Keratinocyte (primary cell): ENCODE data around the gene A2ML1. TPM values are rescaled to one million over a fixed set of nuclear protein-coding genes. Genes with fewer than 3 reads are reported as not detected.

ENCODE experiments used
- DNase-seq: peaks from one replicate; pipeline ENCODE4 v3.0.0-alpha.2; 2011; ENCODE audit warnings: low read depth, missing footprints, low spot score
- FAIRE-seq: peaks from 2 replicates; lab custom pipeline; 2011; peaks lifted over from hg19 to GRCh38; lab: Jason Lieb, UNC
- H2AFZ ChIP-seq: 2 replicates; pipeline ENCODE4 v1.6.0; 2012; ENCODE audit warnings: low read length, control low read depth, inconsistent platforms; ENCODE audit not compliant: control insufficient read depth
- H3K27ac ChIP-seq: 2 replicates; pipeline ENCODE4 v1.5.1; 2011; ENCODE audit warnings: low read length; ENCODE audit not compliant: control insufficient read depth, insufficient read depth
- H3K27me3 ChIP-seq: 3 replicates; pipeline ENCODE4 v1.6.0; 2011; ENCODE audit warnings: low read length; ENCODE audit not compliant: control insufficient read depth, insufficient read depth; ENCODE audit errors: extremely low read depth
- H3K36me3 ChIP-seq, 2 experiments: 2 replicates in 1 of 2; 3 replicates in 1 of 2; pipeline ENCODE4 v1.5.1; 2011; ENCODE audit warnings: low read length in 2 of 2, mild to moderate bottlenecking in 1 of 2; ENCODE audit not compliant: control insufficient read depth in 2 of 2, insufficient read depth in 2 of 2; ENCODE audit errors: extremely low read depth in 1 of 2
- H3K4me1 ChIP-seq: 3 replicates; pipeline ENCODE4 v1.5.1; 2011; ENCODE audit warnings: low read length; ENCODE audit not compliant: control insufficient read depth, insufficient read depth; ENCODE audit errors: extremely low read depth
- H3K4me2 ChIP-seq: 3 replicates; pipeline ENCODE4 v1.6.0; 2011; ENCODE audit warnings: low read depth, low read length; ENCODE audit not compliant: control insufficient read depth, insufficient read depth; ENCODE audit errors: extremely low read depth
- H3K4me3 ChIP-seq, 3 experiments: fragments of 200-600 bp in 1 of 3; sonication (generic) in 1 of 3; 2 replicates in 2 of 3; 3 replicates in 1 of 3; pipeline ENCODE4 v1.5.1; 2011 to 2016; ENCODE audit warnings: low read length in 3 of 3, mild to moderate bottlenecking in 3 of 3, control low read depth in 2 of 3, inconsistent platforms in 1 of 3, low read depth in 1 of 3, mixed read lengths in 1 of 3, mixed run types in 1 of 3, moderate library complexity in 1 of 3; ENCODE audit not compliant: control insufficient read depth in 2 of 3, insufficient read depth in 2 of 3; ENCODE audit errors: extremely low read depth in 1 of 3
- H3K79me2 ChIP-seq: 2 replicates; pipeline ENCODE4 v1.6.0; 2012; ENCODE audit warnings: low read length; ENCODE audit not compliant: control insufficient read depth, insufficient read depth
- H3K9ac ChIP-seq: 3 replicates; pipeline ENCODE4 v1.6.0; 2011; ENCODE audit warnings: low read length; ENCODE audit not compliant: control insufficient read depth, insufficient read depth; ENCODE audit errors: extremely low read depth
- H3K9me1 ChIP-seq: 3 replicates; pipeline ENCODE4 v1.6.0; 2011; ENCODE audit warnings: low read length; ENCODE audit not compliant: control insufficient read depth, insufficient read depth; ENCODE audit errors: extremely low read depth
- H3K9me3 ChIP-seq: 2 replicates; pipeline ENCODE4 v1.5.1; 2012; ENCODE audit warnings: low read depth, low read length; ENCODE audit not compliant: control insufficient read depth
- H4K20me1 ChIP-seq: 3 replicates; pipeline ENCODE4 v1.6.0; 2011; ENCODE audit warnings: low read length; ENCODE audit not compliant: control insufficient read depth, insufficient read depth; ENCODE audit errors: extremely low read depth
- EZH2 ChIP-seq: IDR thresholded peaks from one replicate; pipeline ENCODE4 v1.6.1; 2012; ENCODE audit warnings: inconsistent platforms, mild to moderate bottlenecking, low read length, moderate library complexity
- dilution Hi-C: fragments of 300-500 bp; cut with MboI; formaldehyde crosslinking; loops from one replicate; pipeline ENCODE4 v1.7.0; 2020; ENCODE audit warnings: low sequenced_read_pairs; ENCODE audit not compliant: extremely low pct_ligation_motif_present
- polyA plus RNA-seq, 5 experiments: library from polyadenylated mRNA; depleted of rRNA in 3 of 5; stranded (reverse) in 3 of 5; stranded (forward) in 1 of 5; unstranded in 1 of 5; fragments of >200 nt; gene quantifications; 1 replicate in 1 of 5; 2 replicates in 3 of 5; 3 replicates in 1 of 5; pipeline versions ENCODE4 v1.2.1 to v1.2.3, GENCODE V29; 2011 to 2012; ENCODE audit warnings: missing spikeins in 2 of 5, low read depth in 1 of 5, low replicate concordance in 1 of 5
- TF ChIP-seq, protein P1 (sequence below), 3 experiments: IDR thresholded peaks in 1 of 3; conservative IDR thresholded peaks in 1 of 3; optimal IDR thresholded peaks in 1 of 3; 2 replicates in 2 of 3; 3 replicates in 1 of 3; pipeline versions ENCODE3 to v1.5.1; 2011; ENCODE audit warnings: low read length in 3 of 3, mild to moderate bottlenecking in 3 of 3, moderate library complexity in 2 of 3, control low read depth in 1 of 3, inconsistent platforms in 1 of 3; ENCODE audit not compliant: insufficient read depth in 2 of 3; ENCODE audit errors: extremely low read depth in 1 of 3

A2ML1 gene
- polyA plus RNA-seq, 1 donor (not counting 4 experiments of a cell fraction or from before 2014, with no cell fraction given), result 81.1 TPM

DNA sequence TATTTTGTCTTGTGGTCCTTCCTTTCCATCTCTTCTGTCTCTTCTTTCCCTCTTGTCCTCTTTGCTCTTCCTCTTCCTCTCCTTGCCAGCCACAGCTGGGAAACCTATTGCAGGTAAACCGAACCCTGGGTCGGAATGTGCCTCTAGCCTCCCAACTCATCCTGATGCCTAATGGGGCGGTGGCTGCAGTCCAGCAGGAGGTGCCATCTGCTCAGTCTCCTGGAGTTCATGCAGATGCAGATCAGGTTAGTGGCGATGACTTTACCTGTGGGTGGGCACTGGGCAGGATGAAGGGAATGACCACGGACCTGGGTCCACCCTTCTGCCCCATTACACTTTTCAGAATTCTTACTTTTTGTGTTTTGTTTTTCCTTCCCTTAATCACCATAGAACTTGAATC, 100.1 kb downstream of the A2ML1 start:
- FAIRE-seq (no peak), DNase-seq (no peak)
- no peaks in the 10 kb centered on the region for H3K27me3 ChIP-seq
- no peaks in the 10 kb centered on the region for H3K4me1 ChIP-seq
- H3K27ac ChIP-seq, result no peak overlapping the region
- H3K9me1 ChIP-seq, result no peaks in the 10 kb centered on the region
- no peak overlapping the region for H3K4me2 ChIP-seq
- no peak overlapping the region for H3K4me3 ChIP-seq
- no peaks in the 10 kb centered on the region for H3K9me3 ChIP-seq
- no peak overlapping the region for H2AFZ ChIP-seq
- no peak for TF ChIP-seq EZH2
- TF ChIP-seq, protein P1, sequence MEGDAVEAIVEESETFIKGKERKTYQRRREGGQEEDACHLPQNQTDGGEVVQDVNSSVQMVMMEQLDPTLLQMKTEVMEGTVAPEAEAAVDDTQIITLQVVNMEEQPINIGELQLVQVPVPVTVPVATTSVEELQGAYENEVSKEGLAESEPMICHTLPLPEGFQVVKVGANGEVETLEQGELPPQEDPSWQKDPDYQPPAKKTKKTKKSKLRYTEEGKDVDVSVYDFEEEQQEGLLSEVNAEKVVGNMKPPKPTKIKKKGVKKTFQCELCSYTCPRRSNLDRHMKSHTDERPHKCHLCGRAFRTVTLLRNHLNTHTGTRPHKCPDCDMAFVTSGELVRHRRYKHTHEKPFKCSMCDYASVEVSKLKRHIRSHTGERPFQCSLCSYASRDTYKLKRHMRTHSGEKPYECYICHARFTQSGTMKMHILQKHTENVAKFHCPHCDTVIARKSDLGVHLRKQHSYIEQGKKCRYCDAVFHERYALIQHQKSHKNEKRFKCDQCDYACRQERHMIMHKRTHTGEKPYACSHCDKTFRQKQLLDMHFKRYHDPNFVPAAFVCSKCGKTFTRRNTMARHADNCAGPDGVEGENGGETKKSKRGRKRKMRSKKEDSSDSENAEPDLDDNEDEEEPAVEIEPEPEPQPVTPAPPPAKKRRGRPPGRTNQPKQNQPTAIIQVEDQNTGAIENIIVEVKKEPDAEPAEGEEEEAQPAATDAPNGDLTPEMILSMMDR (optimal IDR thresholded peaks at IDR 0.05 in 1 of 3, IDR thresholded peaks at IDR 0.05 in 1 of 3, conservative IDR thresholded peaks at IDR 0.05 in 1 of 3; ENCODE audit: extremely low read depth in 1 of 3, insufficient read depth in 2 of 3, low read length in 3 of 3), result no peak
- peaks cover 0 to 9% of the 10 kb centered on the region in 2 experiments for H3K36me3 ChIP-seq
- dilution Hi-C loops, result no loop called here
- no peaks in the 10 kb centered on the region for H4K20me1 ChIP-seq
- no peaks in the 10 kb centered on the region for H3K79me2 ChIP-seq
- H3K9ac ChIP-seq, result no peak overlapping the region

Other genes with a start within 250 kb of the A2ML1 start
- gene AICDA, start 209.8 kb upstream of the A2ML1 start, polyA plus RNA-seq, result not detected in 3 replicates
- 295 to 394 TPM (median 317 TPM) in 3 replicates for gene MFAP5, start 159.8 kb upstream of the A2ML1 start, polyA plus RNA-seq
- 25.4 to 51.1 TPM (median 31.6 TPM) in 3 replicates for gene RIMKLB, start 124.6 kb upstream of the A2ML1 start, polyA plus RNA-seq
- gene PHC1, start 91.9 kb downstream of the A2ML1 start, polyA plus RNA-seq, result 10.4 to 12.4 TPM (median 11.0 TPM) in 3 replicates
- gene M6PR, start 127.0 kb downstream of the A2ML1 start, polyA plus RNA-seq, result 107 to 158 TPM (median 127 TPM) in 3 replicates
- 0.39 to 0.54 TPM (median 0.40 TPM) in 3 replicates for gene KLRG1, start 166.9 kb downstream of the A2ML1 start, polyA plus RNA-seq